Stimulated activated naive CD8-positive, alpha-beta T cell treated with anti-CD3 and anti-CD28 coated beads, Interleukin-15, Interleukin-2, amounts not matched to agents 100 U/mL and 50 U/mL, for 24 hours (primary cell): ENCODE results near the gene ADGRD1.
"Not testable (repeated sequence)": the region's sequence is repeated elsewhere in the genome, so short reads cannot be mapped to it uniquely, and the experiment has no call there.

ENCODE experiments used
- ATAC-seq: fragments of 150-1000 bp; cut with Tn5 transposase; one replicate; pipeline ENCODE4 v1.10.0; 2021
- DNase-seq: peaks from one replicate; pipeline ENCODE4 v3.0.0; 2021

Gene ADGRD1

DNA sequence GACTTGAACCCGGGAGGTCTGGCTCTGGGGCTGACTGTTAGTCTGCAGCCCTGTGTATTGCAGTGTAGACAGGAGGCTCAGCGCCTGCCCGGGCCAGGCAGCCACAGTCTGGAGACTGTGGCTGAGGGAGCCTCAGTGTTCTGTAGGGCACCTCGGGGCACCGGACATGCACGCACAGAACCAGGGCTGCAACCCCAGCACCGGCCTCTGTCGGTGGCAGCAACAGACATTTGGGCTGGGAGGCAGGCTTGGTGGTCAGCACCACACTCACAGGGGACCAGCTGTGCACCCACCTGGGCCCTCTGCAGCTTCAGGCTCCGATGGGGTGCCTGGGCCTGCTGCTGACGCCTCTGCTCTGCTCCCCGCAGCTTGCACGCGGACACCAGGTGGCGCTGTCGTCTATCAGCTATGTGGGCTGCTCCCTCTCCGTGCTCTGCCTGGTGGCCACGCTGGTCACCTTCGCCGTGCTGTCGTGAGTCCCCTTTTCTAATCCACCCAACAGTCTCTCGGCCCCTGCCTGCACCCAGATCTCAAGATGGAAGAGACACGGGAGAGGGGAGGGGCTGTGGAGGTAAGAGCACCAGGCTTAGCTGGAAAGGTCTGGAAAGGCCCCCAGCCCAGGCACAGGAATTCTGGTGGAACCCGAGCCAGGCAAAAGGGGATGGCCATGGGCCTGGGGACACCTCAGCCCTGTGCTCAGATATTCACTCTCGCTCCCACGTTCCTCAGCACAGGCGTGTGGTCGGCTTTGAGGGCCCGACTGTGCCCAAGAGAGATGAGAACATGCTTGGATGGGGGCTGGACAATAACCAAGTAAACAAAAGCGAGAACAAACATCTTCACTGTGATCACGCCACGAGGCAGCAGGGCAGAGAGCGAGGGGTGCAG is 151.0 kb downstream of the ADGRD1 start:
- ATAC-seq (peak; percentile 80), DNase-seq (peak; percentile 93)

DNA sequence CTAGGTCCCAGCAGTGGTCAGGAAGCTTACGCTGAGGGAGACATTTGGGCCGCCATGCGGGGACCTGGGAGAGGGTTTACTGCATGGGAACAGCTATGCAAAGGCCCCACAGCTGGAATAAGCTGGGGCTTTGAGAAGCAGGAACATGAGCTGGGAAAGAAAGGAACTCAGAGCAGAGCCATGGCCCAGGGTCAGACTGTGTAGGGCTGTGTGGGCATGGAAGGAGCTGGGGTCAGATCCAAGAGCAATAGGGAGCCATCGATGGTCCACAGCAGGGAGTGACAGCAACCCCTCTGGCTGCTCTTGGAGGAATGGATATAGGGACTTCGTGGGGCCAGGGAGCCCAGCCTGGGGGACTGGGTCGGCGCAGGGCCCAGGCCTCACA is 151.6 kb downstream of the ADGRD1 start:
- no peak for DNase-seq
- ATAC-seq, result no peak

DNA sequence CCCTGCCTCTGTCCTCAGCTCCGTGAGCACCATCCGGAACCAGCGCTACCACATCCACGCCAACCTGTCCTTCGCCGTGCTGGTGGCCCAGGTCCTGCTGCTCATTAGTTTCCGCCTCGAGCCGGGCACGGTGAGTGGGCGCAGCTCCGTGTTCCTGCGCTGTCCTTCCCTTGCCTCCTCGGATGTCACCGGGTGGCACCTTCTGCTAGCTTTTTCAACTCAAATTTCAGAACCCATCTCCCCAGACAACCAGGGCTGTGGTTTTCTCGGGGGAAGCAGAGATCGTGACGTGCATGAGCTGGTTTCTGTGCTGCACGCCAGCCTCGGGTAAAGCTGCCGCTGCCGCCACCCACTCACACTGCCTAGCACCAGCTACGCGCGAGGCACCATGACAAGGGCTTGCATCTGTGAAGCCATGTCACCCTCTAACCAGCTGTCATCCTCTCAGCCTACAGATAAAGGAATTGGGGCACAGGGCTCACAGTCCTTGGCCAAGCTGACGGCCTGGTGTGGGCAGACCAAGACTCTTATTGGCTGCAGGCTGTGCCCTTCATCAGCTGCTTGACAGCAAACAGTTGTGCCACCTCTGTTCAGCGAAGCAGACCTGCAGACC is 152.1 kb downstream of the ADGRD1 start:
- ATAC-seq (peak; percentile 84), DNase-seq (peak; percentile 67)

DNA sequence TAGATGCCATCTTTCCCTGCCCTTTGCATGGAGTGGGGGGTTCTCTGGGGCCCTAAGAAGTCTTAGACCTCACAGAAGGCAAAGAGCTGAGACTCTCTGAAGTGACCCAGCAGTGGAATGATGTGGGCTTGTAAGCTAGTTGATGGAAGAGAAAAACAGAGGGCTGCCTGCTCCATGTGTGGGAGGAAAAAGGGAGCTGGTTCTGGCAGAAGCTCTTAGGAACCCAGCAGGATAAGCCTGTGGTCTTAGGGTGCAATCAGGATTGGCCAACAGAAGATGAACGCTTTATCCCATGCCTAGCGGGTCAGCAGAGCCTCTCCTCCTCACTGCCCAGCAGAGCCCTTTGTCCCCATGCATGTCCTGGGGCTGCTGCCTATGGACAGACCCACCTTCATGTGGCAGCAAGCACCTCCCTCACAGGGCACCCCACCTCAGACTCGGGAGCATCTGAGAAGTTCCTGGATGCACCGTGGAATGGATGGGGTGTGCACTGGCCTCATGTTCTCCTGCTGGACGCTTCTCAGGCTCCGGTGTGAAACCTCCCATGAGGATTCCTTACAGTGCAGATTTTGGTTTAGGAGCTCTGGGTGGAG is 152.7 kb downstream of the ADGRD1 start:
- DNase-seq, result no peak
- ATAC-seq, result no peak

DNA sequence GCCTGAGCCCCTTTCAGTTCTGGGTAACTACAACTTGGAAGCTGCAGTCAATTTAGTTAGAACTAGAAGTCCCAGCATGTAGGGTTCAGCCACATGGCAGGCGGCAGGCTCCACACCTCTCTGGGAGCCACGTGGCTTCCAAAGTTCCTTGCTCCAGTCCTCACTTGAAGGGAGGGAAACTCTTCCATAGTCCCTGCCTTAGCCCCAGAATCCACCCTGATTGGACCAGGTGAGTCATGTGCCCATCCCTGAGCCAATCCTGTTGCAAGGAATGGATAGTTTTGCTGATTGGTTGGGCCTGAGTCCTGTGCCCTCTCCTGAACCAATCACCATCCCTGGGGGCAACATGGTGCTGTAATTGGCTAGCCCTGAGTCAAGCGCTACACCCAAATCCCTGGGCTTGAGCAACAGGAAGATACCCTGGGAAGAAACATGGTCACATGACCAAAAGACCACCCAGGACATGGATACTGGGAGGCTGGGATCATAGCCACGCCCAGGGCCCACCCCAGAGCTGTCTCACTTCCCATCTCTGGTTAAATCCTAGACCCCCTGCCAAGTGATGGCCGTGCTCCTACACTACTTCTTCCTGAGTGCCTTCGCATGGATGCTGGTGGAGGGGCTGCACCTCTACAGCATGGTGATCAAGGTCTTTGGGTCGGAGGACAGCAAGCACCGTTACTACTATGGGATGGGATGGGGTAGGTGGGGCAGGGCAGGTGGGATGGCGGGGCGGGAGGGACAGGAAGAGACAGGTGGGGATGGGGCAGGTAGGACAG is 154.7 kb downstream of the ADGRD1 start:
- DNase-seq, result no peak
- no peak for ATAC-seq

DNA sequence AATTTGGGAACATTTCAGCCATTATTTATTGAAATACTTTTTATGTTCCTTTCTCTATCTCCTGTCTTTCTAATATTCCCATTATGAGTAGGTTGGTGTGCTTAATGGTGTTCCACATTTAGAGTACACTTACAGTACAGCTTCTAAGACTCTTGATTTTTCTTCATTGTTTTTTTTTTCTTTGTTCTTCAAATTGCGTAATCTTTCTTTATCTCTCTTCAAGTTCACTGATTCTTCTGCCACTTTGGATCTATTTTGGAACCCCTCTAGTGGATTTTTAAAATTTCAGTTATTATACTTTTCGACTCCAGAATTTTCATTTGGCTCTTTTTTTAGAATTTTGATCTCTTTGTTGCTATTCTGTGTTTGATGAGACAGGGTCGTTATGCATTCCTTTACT is 157.7 kb downstream of the ADGRD1 start:
- ATAC-seq (no peak), DNase-seq (no peak)

DNA sequence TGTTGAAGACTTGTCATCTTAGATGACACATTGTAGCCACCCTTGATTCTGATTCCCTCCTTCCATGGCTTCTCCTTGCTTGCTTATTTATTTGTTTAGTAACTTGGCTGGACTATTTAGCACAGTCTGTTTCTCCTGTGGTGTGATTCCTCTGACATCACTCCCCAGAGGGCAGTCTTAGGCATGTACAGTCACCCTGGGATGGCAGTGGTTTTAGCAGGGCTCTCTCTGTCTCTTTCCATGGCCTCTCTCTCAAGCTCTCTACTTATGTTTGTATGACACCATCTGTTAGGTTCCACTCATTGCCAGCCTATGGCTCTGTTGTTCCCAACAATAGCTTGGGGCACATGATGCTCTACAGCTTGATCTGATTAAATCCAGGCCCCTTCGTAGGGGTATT is 158.3 kb downstream of the ADGRD1 start:
- ATAC-seq (peak; percentile 75), DNase-seq (no peak)

DNA sequence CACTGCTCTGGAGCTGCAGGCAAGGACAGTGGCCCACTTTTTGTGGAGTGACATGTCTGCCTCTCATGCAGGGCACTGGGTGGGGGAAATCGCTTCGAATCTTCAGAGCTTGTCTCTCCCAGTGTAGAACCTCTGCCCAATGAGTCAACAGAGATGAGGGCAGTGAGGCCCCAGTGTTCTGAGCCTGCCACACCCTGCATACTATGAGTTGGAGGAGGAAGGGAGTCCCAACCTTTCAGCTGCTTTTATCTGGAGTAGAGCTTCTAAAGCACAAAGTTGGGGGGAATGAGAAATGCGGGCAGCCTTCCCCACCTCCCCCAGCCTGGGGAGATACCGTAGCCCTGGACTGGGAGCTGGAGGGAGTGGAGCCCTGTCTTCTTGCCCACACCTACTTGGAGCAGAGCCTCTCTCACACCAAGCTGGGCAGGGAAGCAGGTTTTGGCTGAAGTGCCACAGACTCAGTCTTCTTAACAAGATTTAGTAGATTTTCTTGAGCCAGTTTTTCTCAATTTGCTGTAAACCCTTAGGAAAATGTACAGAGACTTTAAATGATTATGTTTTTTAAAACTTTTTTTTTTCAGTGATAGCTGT is 159.1 kb downstream of the ADGRD1 start:
- DNase-seq, result no peak

DNA sequence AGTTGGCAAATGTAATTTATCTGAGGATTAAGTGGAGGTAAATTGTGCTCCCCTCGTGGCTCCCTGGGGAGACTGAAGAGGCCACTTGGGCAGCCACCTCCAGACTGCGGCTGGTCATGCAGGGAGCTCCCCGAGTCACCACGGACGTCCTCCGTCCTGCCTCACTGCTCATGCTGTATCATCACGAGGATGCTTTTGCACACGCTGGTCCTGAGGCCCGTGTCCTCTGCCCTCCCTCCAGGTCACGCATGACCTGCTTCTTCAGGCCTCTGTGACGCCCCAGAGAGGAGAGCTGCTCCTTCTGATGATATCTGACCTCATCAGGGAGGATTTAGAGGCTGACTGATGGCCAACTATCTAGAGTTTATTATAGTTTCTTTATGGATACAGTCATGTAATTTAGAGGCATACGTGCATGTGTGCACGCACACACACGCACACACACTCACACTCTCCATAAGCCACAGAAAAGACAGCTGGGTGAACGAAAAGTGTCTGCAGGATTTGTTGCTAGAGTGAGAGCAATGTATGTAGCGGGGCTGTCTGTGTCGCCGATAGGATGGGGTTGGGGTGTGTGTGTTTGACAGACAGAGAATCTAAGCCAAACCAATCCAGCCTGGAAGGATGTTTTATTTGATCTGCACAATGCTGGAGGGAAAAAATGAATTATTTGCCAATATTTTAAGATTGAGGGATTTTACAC is 160.0 kb downstream of the ADGRD1 start:
- no peak for DNase-seq
- no peak for ATAC-seq

More for the DNA sequence above, 159.1 kb downstream of the ADGRD1 start:
- ATAC-seq, result peak; percentile 59

DNA sequence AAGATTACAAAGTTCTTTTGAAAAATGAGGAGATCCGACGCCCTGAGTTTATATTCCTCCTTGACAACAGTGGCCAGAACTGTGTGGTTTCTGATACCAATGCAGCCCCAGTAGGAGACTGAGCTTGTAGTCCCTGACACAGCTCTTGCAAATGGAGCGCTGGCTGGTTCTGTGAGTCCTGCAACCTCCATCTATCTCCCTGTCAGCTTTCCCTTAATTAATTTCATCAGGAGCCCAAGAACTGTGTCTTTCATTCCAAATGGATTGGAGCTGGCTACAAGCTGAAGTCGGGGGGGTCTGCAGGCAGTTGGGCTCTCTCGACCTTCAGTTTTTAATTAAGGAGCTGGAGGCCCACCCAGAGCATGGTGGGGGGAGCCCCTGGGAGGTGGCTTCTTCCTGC is 160.6 kb downstream of the ADGRD1 start:
- DNase-seq, result no peak
- no peak for ATAC-seq

DNA sequence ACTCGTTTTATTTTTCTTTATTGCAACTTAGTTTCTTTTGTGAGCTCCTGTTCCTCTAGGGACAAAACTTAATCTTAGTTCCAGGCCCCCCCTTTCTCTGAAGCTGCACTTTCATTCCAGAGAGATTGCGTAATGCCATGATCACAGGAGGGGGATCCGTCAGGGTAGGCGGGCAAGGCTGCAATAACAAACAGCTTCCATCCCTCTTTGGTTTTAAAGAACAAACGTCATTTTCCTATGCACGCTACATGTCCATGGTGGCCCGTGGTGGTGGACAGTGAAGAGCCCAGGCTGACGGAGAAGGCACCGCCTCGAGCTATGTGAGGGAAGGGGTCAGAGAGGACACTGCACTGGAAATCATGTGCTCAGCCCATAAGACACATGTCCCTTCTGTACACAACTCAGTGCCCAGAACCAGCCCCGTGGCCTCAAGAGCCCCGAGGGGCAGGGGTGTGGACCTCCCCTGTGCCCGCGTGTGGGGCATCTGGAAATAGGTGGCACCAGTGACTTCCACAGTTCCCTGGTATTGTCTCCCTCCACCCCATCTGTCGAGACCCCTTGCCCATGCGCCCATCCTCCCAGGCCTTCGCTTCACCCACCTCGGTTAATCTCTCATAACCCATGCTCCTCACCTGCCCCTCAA is 161.4 kb downstream of the ADGRD1 start:
- DNase-seq (no peak), ATAC-seq (no peak)

DNA sequence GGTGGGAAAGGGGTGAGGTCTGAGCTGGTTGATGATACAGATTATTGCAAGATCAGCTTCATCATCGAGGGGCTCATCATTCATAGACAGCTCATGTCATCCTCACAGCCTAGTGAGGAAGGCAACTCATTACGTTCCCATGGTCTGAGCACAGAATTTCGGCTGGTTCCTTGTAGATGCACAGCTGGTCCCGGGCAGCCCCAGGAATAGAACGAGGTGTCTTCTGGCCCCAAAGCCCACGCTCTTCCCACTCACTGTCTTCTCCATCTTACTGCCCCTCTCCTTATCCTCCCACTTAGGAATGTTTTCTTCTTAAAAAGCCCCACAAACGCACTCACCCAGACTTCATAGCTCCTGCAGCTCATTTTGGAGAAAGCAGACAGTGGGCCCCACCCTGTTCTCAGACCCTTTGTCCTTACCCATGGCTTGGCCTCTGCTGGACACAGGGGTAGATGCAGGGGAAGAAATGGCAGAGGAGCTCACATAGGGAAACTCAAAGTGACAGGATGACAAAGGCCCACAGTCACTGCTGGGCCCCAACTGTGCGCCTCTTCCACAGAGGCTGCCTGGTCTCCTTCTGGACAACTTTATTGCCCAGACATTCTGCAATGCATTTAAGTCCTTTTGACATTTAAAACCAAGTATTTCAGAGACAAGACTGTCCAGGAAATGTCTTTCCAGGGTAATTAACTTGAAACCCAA is 162.2 kb downstream of the ADGRD1 start:
- ATAC-seq, result no peak
- DNase-seq, result no peak

DNA sequence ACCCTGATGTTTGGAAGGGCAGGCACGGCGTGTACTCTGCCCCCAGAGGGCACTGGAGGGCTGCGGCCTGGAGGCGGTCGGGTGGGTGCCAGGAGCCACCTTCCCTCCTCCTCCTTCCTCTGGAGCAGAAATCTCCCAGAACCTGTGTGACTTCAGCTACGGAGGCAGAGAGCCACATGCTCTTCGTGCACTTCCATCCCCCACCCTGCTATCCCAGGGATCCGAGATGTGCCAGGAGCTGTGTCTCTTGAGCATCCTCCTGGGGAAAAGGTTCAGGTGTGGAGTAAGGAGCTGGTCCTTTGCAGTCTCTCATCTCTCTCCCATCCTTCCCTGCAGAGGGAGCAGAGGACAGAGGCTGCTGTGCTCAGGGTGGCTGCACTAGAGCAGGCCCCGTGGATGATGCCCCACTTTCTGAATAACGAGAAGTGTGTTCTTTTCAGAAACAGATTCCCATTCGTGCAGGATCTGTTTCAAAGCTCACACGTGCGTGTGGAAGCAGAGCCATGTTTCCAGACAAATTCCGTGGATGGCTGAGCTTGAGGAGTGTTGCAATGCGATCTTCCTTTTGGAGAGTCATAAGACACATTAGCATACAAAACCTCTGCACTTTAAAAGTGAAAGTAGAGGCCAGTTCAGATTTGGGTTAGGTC is 162.9 kb downstream of the ADGRD1 start:
- ATAC-seq (no peak), DNase-seq (no peak)

DNA sequence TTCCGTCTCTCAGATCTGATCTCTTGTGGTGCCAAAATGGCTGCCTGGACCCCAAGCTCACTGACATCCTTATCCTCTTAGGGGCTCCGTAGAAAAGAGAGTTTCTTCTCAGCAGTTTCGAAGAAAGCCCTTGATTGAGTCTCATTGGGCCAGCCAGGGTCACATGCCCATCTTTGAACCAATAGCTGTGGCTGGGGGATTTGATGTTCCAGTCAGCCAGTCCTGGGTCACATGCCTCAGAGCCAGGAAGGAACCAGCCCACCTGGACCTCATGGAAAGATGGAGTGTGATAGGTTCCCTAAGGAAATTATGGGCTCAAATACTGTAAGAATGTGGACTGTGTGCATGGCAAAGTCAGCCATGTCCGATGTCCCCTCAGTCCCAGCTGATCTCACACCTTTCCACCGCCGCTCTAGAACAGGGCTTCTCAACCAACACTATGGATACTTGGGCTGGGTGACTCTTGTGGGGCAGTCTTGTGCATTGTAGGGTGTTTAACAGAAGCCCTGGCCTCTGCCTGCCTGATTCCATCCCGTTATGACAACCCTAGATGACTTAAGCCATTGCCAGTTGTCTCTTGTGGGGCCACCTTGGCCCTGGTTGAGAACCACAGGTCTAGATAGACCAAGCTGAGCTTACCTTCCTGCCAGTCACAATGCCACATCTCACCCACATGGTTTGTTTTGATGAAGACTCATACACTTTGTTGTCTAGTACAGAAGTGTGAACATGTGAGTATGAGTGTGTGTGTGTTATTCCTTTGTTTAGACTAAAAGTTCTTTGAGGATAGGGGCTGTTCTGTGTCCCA is 163.9 kb downstream of the ADGRD1 start:
- DNase-seq (no peak), ATAC-seq (no peak)

DNA sequence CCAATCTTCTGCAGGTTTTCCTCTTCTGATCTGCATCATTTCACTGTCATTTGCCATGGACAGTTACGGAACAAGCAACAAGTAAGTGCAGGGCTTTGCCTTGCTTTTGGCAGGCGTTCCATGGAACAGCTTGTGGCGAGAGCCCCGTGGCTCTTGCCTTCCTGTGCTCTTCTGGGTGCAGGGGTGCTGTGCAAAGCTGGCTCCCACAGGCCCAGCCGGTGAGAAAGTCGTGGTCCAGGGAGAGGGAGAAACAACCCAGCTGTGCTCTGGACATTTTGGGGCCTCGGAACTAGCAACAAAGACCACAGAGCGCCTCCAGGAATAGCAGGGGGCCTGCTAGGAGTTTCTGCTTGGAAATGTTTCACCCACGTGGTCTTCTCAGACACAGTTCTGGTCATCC is 164.7 kb downstream of the ADGRD1 start:
- DNase-seq, result no peak

DNA sequence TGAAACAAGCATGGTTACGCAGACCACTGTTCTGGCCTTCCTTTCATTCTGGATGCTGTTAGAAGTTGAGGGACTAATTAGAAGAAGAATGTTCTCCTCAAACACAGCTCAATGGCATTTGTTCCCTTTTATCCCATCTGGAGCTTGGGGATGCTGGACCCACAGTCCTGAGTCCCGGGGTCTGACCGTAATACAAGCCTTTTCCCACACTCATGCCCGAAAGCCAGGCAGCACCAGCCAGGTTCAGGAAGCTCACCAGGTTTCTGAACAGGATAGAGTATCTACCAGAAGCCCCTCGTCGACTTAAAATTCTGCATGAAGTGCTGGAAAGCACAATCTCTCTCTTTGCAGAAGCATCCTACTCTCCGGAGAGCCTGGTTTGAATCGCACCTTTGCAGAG is 165.6 kb downstream of the ADGRD1 start:
- not testable (repeated sequence) for DNase-seq, ATAC-seq

More for the DNA sequence above, 164.7 kb downstream of the ADGRD1 start:
- no peak for ATAC-seq

DNA sequence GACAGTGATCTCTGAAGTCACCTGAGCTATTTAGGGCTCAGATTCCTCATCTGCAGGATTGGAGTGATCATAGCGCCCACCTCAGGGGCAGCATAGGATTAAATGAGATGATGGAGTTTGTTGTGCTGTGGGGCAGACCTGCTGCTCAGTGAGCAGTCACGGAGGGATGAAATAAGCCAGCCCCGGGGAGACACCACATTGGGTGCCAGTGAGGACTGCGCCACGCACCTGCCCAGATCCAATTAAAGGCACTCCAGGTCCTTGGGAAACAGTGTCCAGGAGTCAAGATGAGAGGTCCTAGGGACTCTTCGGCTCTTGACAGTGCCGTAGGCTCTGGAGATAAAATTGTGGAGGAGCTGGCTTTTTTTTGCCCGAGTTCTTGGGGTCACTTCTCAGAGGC is 166.2 kb downstream of the ADGRD1 start:
- ATAC-seq, result no peak
- DNase-seq, result no peak

DNA sequence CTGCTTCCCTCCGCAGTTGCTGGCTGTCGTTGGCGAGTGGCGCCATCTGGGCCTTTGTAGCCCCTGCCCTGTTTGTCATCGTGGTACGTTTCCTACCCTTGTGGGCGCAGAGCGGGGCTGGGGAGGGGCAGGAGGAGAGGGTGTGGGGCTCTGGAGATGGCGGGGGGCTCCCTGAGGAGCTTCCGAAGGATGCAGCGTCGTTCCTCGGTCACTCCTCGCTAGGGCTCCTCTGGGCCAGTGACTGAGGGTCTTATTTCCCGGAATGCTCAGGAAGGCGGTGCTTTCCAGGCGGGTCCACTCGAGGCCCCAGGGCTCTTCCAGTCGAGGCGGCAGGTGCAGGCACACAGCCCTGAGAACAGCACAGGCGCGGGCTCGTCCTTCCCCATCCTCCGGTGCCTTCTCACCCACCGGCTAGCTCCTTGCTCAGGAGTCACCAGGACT is 167.1 kb downstream of the ADGRD1 start:
- DNase-seq (no peak), ATAC-seq (no peak)
